HepG2 (cell line): Measurements from ENCODE around the gene CIAO3. TPM values are rescaled to one million over a fixed set of nuclear protein-coding genes. Genes with fewer than 3 reads are reported as not detected.

Experiments used
- ATAD3A ChIP-seq: sonication (generic); formaldehyde crosslinking; IDR thresholded peaks from 2 replicates; pipeline ENCODE4 v1.4.0; 2020; ENCODE audit warnings: missing genetic modification reagents
- GATA4 ChIP-seq: sonication (generic); IDR thresholded peaks from 2 replicates; pipeline ENCODE4 v1.6.1; 2016; ENCODE audit warnings: antibody characterized with exemption, low read depth, borderline replicate concordance
- HOXA3 ChIP-seq: sonication (generic); formaldehyde crosslinking; IDR thresholded peaks from 2 replicates; pipeline ENCODE4 v1.5.0; 2020; ENCODE audit warnings: missing genetic modification reagents
- KAT8 ChIP-seq: IDR thresholded peaks from 2 replicates; pipeline ENCODE4 v1.6.1; 2016; ENCODE audit warnings: missing genetic modification reagents, missing compliant biosample characterization
- KDM4B ChIP-seq: sonication (generic); formaldehyde crosslinking; IDR thresholded peaks from 2 replicates; pipeline ENCODE4 v1.4.0; 2020; ENCODE audit warnings: missing genetic modification reagents
- MBNL3 ChIP-seq: fragments of 250-450 bp; sonication (Bioruptor Pico); conservative IDR thresholded peaks from 2 replicates; pipeline ENCODE4 v1.8.0; 2022; ENCODE audit warnings: mild to moderate bottlenecking, inconsistent platforms
- MIER3 ChIP-seq: IDR thresholded peaks from 2 replicates; pipeline ENCODE4 v1.6.1; 2016; ENCODE audit warnings: missing compliant biosample characterization, borderline replicate concordance
- NFIB ChIP-seq: sonication (generic); formaldehyde crosslinking; IDR thresholded peaks from 2 replicates; pipeline ENCODE4 v1.9.0; 2021; ENCODE audit warnings: missing genetic modification reagents, mild to moderate bottlenecking, borderline replicate concordance
- NFYB ChIP-seq: sonication (generic); formaldehyde crosslinking; IDR thresholded peaks from 2 replicates; pipeline ENCODE4 v1.4.0; 2020; ENCODE audit warnings: missing genetic modification reagents
- POLR2G ChIP-seq: fragments of 200-400 bp; formaldehyde crosslinking; IDR thresholded peaks from 2 replicates; pipeline ENCODE4 v1.6.1; 2018; ENCODE audit warnings: mild to moderate bottlenecking, low read depth, low read length, moderate library complexity
- ZNF331 ChIP-seq: sonication (generic); formaldehyde crosslinking; IDR thresholded peaks from 2 replicates; pipeline ENCODE4 v1.4.0; 2020; ENCODE audit warnings: missing genetic modification reagents
- ZNF460 ChIP-seq: sonication (generic); formaldehyde crosslinking; IDR thresholded peaks from 2 replicates; pipeline ENCODE4 v1.5.1; 2020; ENCODE audit warnings: missing genetic modification reagents, mild to moderate bottlenecking, borderline replicate concordance
- ZNF552 ChIP-seq: sonication (generic); formaldehyde crosslinking; IDR thresholded peaks from 2 replicates; pipeline ENCODE4 v1.9.0; 2022; ENCODE audit warnings: missing genetic modification reagents, mild to moderate bottlenecking, borderline replicate concordance
- ZNF878 ChIP-seq: sonication (generic); formaldehyde crosslinking; IDR thresholded peaks from 2 replicates; pipeline ENCODE4 v1.8.1; 2023; ENCODE audit warnings: mild to moderate bottlenecking, missing genetic modification reagents, moderate library complexity
- ZSCAN31 ChIP-seq: sonication (generic); formaldehyde crosslinking; IDR thresholded peaks from 2 replicates; pipeline ENCODE4 v1.5.0; 2020; ENCODE audit warnings: low read depth, mild to moderate bottlenecking, missing genetic modification reagents
- polyA plus RNA-seq, 8 experiments: library from polyadenylated mRNA; depleted of rRNA in 3 of 8; stranded (reverse) in 7 of 8; unstranded in 1 of 8; fragments of >200 nt; fragmentation: Illumina TruSeq in 4 of 8; extraction: Trizol in 4 of 8; gene quantifications; 2 replicates each; pipeline versions ENCODE4 v1.2.1 to v1.2.3, GENCODE V29; 2011 to 2016; ENCODE audit warnings: low read depth in 4 of 8, missing spikeins in 1 of 8, mixed read lengths in 1 of 8; ENCODE audit not compliant: insufficient read depth in 1 of 8
- total RNA-seq, 5 experiments: library from RNA; depleted of rRNA; stranded (reverse); fragments of >200 nt; fragmentation: Illumina TruSeq; extraction: Trizol; gene quantifications; 2 replicates each; pipeline ENCODE4 v1.2.3, GENCODE V29; 2016; ENCODE audit warnings: low read depth in 1 of 5
- TF ChIP-seq, protein P1 (sequence below): sonication (generic); formaldehyde crosslinking; IDR thresholded peaks from 2 replicates; pipeline ENCODE4 v1.8.0; 2022; ENCODE audit warnings: missing genetic modification reagents, mild to moderate bottlenecking, moderate library complexity, borderline replicate concordance
- TF ChIP-seq, protein P2 (sequence below): IDR thresholded peaks from 2 replicates; pipeline ENCODE4 v1.6.1; 2016; ENCODE audit warnings: mild to moderate bottlenecking, missing biosample characterization, missing genetic modification reagents
- TF ChIP-seq, protein P3 (sequence below): sonication (generic); formaldehyde crosslinking; IDR thresholded peaks from 2 replicates; pipeline ENCODE4 v1.5.0; 2020; ENCODE audit warnings: missing genetic modification reagents
- TF ChIP-seq, protein P4 (sequence below): sonication (generic); formaldehyde crosslinking; IDR thresholded peaks from 2 replicates; pipeline ENCODE4 v1.4.0; 2020; ENCODE audit warnings: missing genetic modification reagents
- TF ChIP-seq, protein P5 (sequence below): sonication (generic); formaldehyde crosslinking; IDR thresholded peaks from 2 replicates; pipeline ENCODE4 v1.8.1; 2023; ENCODE audit warnings: mild to moderate bottlenecking, missing genetic modification reagents
- TF ChIP-seq, protein P6 (sequence below): sonication (generic); formaldehyde crosslinking; IDR thresholded peaks from 2 replicates; pipeline ENCODE4 v1.5.0; 2020; ENCODE audit warnings: missing genetic modification reagents

CIAO3 gene
- total and polyA plus RNA-seq, 2 of the 13 experiments (the other 11 are each of a cell fraction or from before 2014, with no cell fraction given): 21.7 to 25.0 TPM

DNA sequence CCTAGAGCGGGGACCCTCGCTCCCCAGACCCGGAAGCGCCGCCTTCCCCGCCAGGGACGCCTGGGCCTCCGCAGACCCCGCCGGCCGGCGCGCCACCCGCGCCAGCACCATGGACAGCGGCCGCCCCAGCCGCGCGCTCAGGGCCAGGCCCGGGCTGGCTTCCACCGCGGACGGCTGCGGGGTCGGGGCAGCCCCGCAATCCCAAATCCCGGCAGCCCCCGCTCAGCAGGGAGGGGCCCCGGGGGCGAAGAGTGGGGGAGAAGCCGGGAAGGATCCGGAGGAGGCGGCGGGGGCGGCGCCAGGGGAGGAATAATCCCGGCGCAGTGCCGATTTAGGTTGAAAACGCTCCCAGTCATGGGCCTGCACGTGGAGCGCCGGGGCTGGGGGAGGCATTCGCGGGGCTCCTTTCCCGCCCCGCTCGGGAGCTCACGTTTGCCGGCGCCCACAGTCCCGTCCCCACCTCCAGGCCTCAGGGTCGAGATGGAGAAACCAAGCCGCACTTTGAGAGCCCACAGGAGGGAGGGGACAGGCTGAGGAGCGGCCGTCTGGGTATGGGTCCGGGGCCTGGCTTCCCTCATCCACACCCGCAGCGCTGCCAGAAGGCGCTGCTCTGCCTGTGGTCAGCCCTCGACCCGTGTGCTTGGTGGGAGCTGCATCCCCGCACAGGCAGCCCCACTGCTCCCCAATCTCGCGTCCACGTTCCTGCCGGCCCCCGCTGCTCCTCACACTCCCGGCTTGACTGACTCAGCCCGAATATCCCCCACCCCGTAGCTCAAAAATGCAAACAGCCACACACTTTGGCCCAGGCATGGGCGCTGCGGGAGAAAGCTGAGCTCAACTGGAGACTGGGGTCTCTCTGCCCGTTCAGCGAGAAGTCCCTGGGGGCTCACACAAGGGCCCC, 39.9 kb downstream of the CIAO3 start (continued):
- no peak for TF ChIP-seq ATAD3A (CRISPR knock-in tag)
- TF ChIP-seq ZNF878 (CRISPR knock-in tag): no peak
- no peak for TF ChIP-seq MIER3 (CRISPR knock-in tag)
- TF ChIP-seq, protein P1, sequence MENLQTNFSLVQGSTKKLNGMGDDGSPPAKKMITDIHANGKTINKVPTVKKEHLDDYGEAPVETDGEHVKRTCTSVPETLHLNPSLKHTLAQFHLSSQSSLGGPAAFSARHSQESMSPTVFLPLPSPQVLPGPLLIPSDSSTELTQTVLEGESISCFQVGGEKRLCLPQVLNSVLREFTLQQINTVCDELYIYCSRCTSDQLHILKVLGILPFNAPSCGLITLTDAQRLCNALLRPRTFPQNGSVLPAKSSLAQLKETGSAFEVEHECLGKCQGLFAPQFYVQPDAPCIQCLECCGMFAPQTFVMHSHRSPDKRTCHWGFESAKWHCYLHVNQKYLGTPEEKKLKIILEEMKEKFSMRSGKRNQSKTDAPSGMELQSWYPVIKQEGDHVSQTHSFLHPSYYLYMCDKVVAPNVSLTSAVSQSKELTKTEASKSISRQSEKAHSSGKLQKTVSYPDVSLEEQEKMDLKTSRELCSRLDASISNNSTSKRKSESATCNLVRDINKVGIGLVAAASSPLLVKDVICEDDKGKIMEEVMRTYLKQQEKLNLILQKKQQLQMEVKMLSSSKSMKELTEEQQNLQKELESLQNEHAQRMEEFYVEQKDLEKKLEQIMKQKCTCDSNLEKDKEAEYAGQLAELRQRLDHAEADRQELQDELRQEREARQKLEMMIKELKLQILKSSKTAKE (CRISPR knock-in tag): no peak
- TF ChIP-seq MBNL3 (CRISPR knock-in tag): no peak
- no peak for TF ChIP-seq KDM4B
- TF ChIP-seq, protein P2, sequence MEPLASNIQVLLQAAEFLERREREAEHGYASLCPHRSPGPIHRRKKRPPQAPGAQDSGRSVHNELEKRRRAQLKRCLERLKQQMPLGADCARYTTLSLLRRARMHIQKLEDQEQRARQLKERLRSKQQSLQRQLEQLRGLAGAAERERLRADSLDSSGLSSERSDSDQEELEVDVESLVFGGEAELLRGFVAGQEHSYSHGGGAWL (CRISPR knock-in tag): peak; percentile 81; the same call in 1 of the 2 replicates
- no peak for TF ChIP-seq GATA4
- no peak for TF ChIP-seq ZSCAN31 (CRISPR knock-in tag)
- TF ChIP-seq KAT8 (CRISPR knock-in tag): no peak
- TF ChIP-seq, protein P3, sequence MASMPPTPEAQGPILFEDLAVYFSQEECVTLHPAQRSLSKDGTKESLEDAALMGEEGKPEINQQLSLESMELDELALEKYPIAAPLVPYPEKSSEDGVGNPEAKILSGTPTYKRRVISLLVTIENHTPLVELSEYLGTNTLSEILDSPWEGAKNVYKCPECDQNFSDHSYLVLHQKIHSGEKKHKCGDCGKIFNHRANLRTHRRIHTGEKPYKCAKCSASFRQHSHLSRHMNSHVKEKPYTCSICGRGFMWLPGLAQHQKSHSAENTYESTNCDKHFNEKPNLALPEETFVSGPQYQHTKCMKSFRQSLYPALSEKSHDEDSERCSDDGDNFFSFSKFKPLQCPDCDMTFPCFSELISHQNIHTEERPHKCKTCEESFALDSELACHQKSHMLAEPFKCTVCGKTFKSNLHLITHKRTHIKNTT (CRISPR knock-in tag): no peak
- peak; percentile 79; the same call in 1 of the 2 replicates for TF ChIP-seq ZNF331 (CRISPR knock-in tag)
- peak; percentile 60 for TF ChIP-seq HOXA3 (CRISPR knock-in tag)
- TF ChIP-seq, protein P4, sequence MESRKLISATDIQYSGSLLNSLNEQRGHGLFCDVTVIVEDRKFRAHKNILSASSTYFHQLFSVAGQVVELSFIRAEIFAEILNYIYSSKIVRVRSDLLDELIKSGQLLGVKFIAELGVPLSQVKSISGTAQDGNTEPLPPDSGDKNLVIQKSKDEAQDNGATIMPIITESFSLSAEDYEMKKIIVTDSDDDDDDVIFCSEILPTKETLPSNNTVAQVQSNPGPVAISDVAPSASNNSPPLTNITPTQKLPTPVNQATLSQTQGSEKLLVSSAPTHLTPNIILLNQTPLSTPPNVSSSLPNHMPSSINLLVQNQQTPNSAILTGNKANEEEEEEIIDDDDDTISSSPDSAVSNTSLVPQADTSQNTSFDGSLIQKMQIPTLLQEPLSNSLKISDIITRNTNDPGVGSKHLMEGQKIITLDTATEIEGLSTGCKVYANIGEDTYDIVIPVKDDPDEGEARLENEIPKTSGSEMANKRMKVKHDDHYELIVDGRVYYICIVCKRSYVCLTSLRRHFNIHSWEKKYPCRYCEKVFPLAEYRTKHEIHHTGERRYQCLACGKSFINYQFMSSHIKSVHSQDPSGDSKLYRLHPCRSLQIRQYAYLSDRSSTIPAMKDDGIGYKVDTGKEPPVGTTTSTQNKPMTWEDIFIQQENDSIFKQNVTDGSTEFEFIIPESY (CRISPR knock-in tag): no peak
- TF ChIP-seq ZNF552 (CRISPR knock-in tag): no peak
- TF ChIP-seq, protein P5, sequence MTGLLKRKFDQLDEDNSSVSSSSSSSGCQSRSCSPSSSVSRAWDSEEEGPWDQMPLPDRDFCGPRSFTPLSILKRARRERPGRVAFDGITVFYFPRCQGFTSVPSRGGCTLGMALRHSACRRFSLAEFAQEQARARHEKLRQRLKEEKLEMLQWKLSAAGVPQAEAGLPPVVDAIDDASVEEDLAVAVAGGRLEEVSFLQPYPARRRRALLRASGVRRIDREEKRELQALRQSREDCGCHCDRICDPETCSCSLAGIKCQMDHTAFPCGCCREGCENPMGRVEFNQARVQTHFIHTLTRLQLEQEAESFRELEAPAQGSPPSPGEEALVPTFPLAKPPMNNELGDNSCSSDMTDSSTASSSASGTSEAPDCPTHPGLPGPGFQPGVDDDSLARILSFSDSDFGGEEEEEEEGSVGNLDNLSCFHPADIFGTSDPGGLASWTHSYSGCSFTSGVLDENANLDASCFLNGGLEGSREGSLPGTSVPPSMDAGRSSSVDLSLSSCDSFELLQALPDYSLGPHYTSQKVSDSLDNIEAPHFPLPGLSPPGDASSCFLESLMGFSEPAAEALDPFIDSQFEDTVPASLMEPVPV (CRISPR knock-in tag): no peak
- TF ChIP-seq ZNF460 (CRISPR knock-in tag): no peak
- TF ChIP-seq NFYB: no peak
- TF ChIP-seq, protein P6, sequence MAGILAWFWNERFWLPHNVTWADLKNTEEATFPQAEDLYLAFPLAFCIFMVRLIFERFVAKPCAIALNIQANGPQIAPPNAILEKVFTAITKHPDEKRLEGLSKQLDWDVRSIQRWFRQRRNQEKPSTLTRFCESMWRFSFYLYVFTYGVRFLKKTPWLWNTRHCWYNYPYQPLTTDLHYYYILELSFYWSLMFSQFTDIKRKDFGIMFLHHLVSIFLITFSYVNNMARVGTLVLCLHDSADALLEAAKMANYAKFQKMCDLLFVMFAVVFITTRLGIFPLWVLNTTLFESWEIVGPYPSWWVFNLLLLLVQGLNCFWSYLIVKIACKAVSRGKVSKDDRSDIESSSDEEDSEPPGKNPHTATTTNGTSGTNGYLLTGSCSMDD: no peak
- TF ChIP-seq NFIB (CRISPR knock-in tag): no peak
- no peak for TF ChIP-seq POLR2G
